HAP-1 (cell line): ENCODE measurements around the gene SLAIN2.
"Not testable (repeated sequence)": the region's sequence is repeated elsewhere in the genome, so short reads cannot be mapped to it uniquely, and the experiment has no call there.

Source experiments
- DNase-seq, 2 experiments: peaks; one replicate each; pipeline ENCODE4 v3.0.0-alpha.2; 2016 to 2020; ENCODE audit warnings: low spot score in 2 of 2
- H3K27me3 ChIP-seq: fragments of 250-450 bp; sonication (Bioruptor Pico); 2 replicates; pipeline ENCODE4 v1.5.1; 2020; ENCODE audit warnings: low read depth, mild to moderate bottlenecking, moderate library complexity
- H3K36me3 ChIP-seq: fragments of 250-450 bp; sonication (Bioruptor Pico); replicated peaks from 2 replicates; pipeline ENCODE4 v1.5.1; 2020; ENCODE audit warnings: mild to moderate bottlenecking
- H3K4me1 ChIP-seq: fragments of 250-450 bp; sonication (Bioruptor Pico); 2 replicates; pipeline ENCODE4 v1.5.1; 2020; ENCODE audit warnings: mild to moderate bottlenecking
- H3K4me3 ChIP-seq: fragments of 250-450 bp; sonication (Bioruptor Pico); 2 replicates; pipeline ENCODE4 v1.5.1; 2020; ENCODE audit warnings: mild to moderate bottlenecking, moderate library complexity
- H3K9me3 ChIP-seq: fragments of 250-450 bp; sonication (Bioruptor Pico); 2 replicates; pipeline ENCODE4 v1.5.1; 2020; ENCODE audit warnings: mild to moderate bottlenecking, moderate library complexity
- in situ Hi-C: fragments of 300-500 bp; cut with MboI; formaldehyde crosslinking; loops from 3 replicates; pipeline ENCODE4 v1.14.3; 2020; ENCODE audit warnings: low sequenced_read_pairs, inconsistent platforms, mixed read lengths

SLAIN2 gene

DNA sequence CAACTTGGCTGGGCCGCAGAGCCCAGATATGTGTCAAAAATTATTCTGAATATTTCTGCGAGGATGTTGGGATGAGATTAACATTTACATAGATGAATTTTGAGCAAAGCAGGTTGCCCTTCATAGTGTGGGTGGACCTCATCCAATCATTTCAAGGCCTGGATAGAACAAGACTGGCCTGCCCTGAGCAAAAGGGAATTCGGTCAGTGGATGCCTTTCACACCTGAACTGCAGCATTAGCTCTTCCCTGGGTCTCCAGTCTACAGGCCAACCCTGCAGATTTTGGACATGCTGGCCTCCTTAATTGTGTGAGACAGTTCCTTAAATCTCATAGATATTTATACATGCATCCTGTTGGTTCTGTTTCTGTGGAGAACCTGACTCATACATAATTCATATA is 109.4 kb downstream of the SLAIN2 start:
- H3K36me3 ChIP-seq, result no peaks in the 10 kb centered on the region
- no peaks in the 10 kb centered on the region for H3K9me3 ChIP-seq
- in situ Hi-C loops, result loop anchor here (25.0 kb wide), 1 partner anchor 512 kb away; no protein-coding TSS in a partner anchor
- DNase-seq, result no peak
- no peaks in the 10 kb centered on the region for H3K4me1 ChIP-seq
- no peaks in the 10 kb centered on the region for H3K27me3 ChIP-seq
- H3K4me3 ChIP-seq, result no peak overlapping the region

DNA sequence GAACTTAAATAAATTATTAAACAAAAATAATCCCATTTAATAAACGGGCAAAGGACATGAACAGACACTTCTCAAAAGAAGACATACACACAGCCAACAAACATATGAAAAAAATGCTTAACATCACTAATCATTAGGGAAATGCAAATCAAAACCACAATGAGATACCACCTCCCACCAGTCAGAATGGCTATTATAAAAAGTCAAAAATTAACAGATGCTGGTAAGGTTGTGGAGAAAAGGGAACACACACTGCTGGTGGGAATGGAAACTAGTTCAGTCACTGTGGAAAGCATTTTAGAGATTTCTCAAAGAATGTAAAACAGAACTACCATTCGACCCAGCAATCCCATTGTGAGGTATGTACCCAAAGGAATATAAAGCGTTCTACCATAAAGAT is 110.3 kb downstream of the SLAIN2 start:
- not testable (repeated sequence) for H3K9me3 ChIP-seq, H3K4me3 ChIP-seq, H3K4me1 ChIP-seq, DNase-seq, H3K36me3 ChIP-seq, H3K27me3 ChIP-seq
- in situ Hi-C loops, result loop anchor here (25.0 kb wide), 1 partner anchor 511 kb away; no protein-coding TSS in a partner anchor

DNA sequence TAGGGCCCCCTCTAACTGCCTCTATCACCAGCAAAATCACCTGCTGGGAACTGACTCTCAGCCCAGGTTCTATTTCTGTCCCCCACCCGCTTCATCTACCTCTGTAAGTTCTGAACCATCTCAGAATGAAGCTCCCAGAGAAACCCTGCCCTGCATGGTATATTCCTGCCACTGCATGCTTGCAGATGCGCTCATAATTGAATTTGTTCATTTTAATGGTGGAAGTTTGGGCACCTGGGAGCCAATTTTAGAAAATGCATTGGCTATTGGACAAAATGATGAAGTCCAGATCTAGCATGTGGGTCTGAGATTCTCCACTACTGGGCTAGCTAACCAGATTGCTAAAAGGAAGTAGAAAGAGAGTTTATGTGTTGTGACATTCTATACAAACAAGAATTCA is 113.3 kb downstream of the SLAIN2 start:
- no peak overlapping the region for H3K4me3 ChIP-seq
- no peaks in the 10 kb centered on the region for H3K9me3 ChIP-seq
- DNase-seq, result no peak
- in situ Hi-C loops, result loop anchor here (25.0 kb wide), 1 partner anchor 508 kb away; no protein-coding TSS in a partner anchor
- H3K4me1 ChIP-seq, result no peaks in the 10 kb centered on the region
- H3K27me3 ChIP-seq, result no peaks in the 10 kb centered on the region
- H3K36me3 ChIP-seq, result no peaks in the 10 kb centered on the region

DNA sequence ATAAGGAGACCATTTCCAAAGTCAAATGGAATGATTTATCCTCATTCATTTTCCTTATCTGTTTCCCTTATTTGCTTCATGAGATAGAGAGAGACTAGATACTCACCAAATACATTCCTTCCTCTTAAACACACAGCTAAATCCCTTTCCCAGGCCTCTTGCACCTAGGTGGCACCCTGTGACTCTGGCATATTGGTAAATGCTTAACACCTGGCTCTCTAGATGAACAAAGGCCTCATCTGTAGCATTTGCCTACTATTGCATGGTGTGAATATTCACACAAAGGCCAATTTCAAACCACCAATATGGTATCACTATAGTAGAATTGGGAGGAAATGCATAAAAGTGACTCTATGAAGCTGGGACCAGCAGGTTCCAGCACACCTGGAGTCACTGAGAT is 119.7 kb downstream of the SLAIN2 start:
- no peak overlapping the region for H3K4me3 ChIP-seq
- no peaks in the 10 kb centered on the region for H3K27me3 ChIP-seq
- no peaks in the 10 kb centered on the region for H3K36me3 ChIP-seq
- no peak for DNase-seq
- H3K9me3 ChIP-seq, result no peaks in the 10 kb centered on the region
- no peaks in the 10 kb centered on the region for H3K4me1 ChIP-seq
- in situ Hi-C loops, result loop anchor here (25.0 kb wide), 1 partner anchor 501 kb away; no protein-coding TSS in a partner anchor

DNA sequence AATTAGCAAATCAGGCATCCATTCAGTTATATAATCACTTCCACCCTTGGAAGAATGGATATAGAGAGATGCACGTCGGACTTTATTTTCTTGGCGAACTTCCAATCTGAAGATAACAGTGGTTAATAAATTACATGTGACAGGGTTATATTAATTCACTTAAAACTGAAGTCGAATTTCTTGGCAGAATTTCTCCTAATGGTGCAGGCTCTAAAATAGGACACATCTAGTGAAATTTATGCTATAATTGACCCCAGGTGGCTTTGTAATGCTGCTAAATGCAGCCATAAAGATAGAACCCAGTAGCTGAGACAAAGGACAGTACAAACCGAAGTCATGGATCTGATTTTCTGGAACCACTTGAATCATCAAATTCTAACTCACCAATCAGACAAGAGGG is 121.0 kb downstream of the SLAIN2 start:
- Histone ChIP-seq H3K27me3 (no peaks in the 10 kb centered on the region), H3K4me1 (no peaks in the 10 kb centered on the region), H3K36me3 (no peaks in the 10 kb centered on the region), H3K4me3 (no peak overlapping the region), H3K9me3 (no peaks in the 10 kb centered on the region)
- in situ Hi-C loops, result loop anchor here (25.0 kb wide), 1 partner anchor 500 kb away; no protein-coding TSS in a partner anchor
- DNase-seq, result no peak

DNA sequence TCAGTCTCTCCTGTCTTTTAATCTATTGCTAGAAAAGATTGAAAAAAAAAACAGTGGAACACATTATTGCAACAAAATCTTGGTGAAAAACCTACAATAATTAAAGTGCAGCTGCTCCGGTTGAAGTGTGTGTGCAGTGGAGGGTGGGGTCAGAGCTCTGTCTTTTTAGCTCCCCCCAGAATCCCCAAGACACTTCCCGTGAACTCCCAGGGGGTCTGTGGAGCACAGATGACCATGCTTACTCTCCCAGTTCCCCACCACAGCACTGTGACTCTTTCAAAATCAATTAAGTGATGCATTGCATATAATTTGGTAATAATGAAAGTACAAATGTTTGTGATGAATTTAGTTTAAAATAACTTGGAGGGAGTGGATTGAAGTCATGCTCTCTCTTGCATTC is 126.1 kb downstream of the SLAIN2 start:
- H3K9me3 ChIP-seq, result no peaks in the 10 kb centered on the region
- no peak for DNase-seq
- no peaks in the 10 kb centered on the region for H3K4me1 ChIP-seq
- in situ Hi-C loops, result loop anchor here (25.0 kb wide), 1 partner anchor 495 kb away; no protein-coding TSS in a partner anchor
- H3K27me3 ChIP-seq, result no peaks in the 10 kb centered on the region
- no peak overlapping the region for H3K4me3 ChIP-seq
- H3K36me3 ChIP-seq, result no peaks in the 10 kb centered on the region

DNA sequence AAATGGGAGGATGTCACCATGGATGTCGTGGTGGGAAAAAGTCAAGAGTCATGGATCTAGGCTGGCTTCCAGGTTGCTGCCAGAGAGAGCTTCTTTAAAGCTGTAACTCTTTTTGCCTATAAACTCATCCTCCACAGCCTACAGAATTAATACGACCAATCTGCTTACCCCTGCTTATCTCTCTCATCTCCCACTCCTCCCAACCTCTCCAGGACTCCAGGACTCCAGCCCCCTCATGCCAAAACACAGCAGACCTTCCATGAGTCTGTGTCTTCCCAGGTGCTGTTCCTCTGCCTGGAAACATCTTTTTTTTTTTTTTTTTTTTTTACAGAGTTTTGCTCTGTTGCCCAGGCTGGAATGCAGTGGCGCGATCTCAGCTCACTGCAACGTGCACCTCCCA is 126.6 kb downstream of the SLAIN2 start:
- no peak overlapping the region for H3K4me3 ChIP-seq
- no peak for DNase-seq
- no peaks in the 10 kb centered on the region for H3K27me3 ChIP-seq
- no peaks in the 10 kb centered on the region for H3K4me1 ChIP-seq
- no peaks in the 10 kb centered on the region for H3K9me3 ChIP-seq
- in situ Hi-C loops, result loop anchor here (25.0 kb wide), 1 partner anchor 494 kb away; no protein-coding TSS in a partner anchor
- H3K36me3 ChIP-seq, result no peaks in the 10 kb centered on the region

DNA sequence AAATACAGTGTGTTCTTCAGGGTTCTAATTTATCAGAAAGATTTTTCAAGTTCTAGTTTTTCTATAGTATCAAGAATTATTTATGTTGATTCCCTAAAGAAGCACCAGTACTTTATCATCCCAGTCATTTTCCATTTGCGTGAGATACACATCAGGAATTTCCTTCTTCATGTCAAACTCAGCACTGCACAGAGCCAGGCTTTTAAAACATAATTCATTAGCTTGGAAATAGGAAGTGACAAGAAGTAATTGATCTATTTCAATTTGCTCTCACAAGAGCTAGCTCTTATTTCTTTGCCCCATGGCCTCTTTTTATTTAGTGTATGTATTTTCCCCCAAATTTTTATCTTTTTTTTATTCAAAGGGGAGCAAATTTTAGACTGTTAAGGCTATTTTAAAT is 128.8 kb downstream of the SLAIN2 start:
- Histone ChIP-seq H3K4me1 (no peaks in the 10 kb centered on the region), H3K9me3 (no peaks in the 10 kb centered on the region), H3K36me3 (no peaks in the 10 kb centered on the region), H3K27me3 (no peaks in the 10 kb centered on the region), H3K4me3 (no peak overlapping the region)
- no peak for DNase-seq
- in situ Hi-C loops, result loop anchor here (25.0 kb wide), 1 partner anchor 492 kb away; no protein-coding TSS in a partner anchor

DNA sequence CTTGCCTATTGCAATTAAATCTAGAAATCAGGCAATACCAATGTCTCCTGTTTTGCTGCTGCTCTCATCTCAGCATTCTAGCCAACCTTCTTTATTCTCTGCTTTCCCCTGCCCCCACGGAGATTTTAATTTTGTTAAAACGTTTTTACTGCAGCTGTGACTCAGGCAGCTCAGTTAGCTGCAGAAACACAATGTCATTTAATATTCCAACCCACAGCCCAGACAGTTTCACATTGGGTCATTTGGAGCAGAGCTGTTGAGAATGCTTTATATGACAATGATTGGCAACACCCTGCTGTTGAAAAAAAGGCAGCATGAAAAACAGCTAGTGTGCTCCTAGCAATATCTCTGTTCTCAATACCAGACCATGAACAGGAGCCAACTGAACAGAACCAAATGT is 129.2 kb downstream of the SLAIN2 start:
- Histone ChIP-seq H3K4me1 (no peaks in the 10 kb centered on the region), H3K27me3 (no peaks in the 10 kb centered on the region), H3K36me3 (no peaks in the 10 kb centered on the region), H3K4me3 (no peak overlapping the region), H3K9me3 (no peaks in the 10 kb centered on the region)
- in situ Hi-C loops, result loop anchor here (25.0 kb wide), 1 partner anchor 492 kb away; no protein-coding TSS in a partner anchor
- DNase-seq, result no peak

DNA sequence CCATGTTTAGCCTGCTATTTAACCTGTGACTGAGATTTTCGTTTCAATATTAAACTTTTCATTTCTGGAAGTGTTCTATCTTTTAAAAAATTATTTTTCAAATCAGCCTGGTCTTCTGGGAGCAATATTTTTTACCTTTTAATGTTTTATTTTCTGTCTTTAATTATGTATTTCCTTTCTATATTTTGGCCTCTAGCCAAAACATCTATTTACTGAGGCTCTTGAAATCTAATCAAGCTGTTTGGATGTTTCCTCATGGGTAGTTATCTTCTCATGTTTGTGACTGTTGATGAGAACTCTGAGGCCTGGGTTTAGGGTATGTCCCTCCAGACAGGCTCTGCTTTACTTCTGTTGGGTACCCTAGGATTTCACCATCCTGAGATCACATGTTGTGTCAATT is 131.5 kb downstream of the SLAIN2 start:
- DNase-seq, result no peak
- Histone ChIP-seq H3K4me3 (no peak overlapping the region), H3K9me3 (no peaks in the 10 kb centered on the region), H3K4me1 (no peaks in the 10 kb centered on the region), H3K27me3 (no peaks in the 10 kb centered on the region), H3K36me3 (no peaks in the 10 kb centered on the region)
- in situ Hi-C loops, result loop anchor here (25.0 kb wide), 1 partner anchor 490 kb away; no protein-coding TSS in a partner anchor

DNA sequence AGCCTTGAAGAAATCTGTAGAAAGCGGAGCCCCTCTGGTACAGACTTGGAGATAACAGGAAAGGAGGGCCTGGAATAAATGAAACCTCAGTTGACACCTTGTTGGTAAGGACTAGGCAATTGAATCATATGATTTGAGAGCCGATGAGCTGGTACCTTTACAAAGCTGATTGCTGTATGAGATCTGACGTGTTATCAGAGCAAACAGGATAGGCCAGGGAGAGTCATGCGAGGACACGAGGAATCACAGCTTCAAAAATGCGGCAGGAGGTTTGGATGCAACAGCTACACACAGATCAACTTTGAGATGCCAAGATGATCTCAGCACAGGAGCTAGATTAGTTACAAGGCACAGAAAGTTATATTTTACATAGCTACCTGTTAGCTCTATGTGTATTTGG is 134.4 kb downstream of the SLAIN2 start:
- in situ Hi-C loops, result no loop called here
- Histone ChIP-seq H3K9me3 (no peaks in the 10 kb centered on the region), H3K27me3 (no peaks in the 10 kb centered on the region), H3K4me1 (no peaks in the 10 kb centered on the region), H3K4me3 (no peak overlapping the region), H3K36me3 (no peaks in the 10 kb centered on the region)
- DNase-seq, result no peak
